Measurements from ENCODE around the gene RIC3.

The RIC3 gene, protein sequence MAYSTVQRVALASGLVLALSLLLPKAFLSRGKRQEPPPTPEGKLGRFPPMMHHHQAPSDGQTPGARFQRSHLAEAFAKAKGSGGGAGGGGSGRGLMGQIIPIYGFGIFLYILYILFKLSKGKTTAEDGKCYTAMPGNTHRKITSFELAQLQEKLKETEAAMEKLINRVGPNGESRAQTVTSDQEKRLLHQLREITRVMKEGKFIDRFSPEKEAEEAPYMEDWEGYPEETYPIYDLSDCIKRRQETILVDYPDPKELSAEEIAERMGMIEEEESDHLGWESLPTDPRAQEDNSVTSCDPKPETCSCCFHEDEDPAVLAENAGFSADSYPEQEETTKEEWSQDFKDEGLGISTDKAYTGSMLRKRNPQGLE

DNA sequence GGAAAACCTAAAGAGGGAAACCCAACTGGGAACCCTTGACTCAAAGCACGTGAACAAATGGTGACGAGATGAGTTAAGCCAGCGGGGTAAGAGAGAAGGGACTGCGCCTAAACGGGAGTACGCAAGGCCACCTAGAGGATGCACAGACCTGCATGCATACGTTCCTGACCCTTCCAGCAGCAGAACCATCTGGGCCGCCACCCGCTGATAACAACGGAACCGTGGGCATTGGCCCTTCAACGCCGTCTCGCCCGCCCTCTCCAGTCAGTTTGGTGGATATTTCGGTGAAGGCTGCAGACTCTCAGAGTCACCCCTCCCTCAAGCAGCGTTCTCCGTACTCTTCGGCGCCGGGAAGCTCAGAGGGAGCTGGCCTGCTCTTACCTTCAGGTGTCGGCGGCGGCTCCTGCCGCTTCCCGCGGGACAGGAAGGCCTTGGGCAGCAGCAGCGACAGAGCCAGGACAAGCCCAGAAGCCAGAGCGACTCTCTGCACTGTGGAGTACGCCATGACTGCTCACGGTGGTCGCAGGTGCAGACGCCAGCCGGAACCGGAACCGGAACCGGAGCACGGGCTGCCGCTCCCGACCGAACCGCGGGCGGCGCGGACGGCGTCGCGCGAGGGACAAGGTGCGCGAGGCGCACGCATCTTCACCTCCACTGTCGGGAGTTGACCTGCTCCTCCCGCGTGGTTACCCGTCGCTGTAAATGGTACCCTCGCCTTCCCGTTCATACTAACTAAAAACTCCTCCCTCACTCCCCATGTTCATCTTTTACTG, at the start of gene RIC3:
TSS of gene RIC3 (minus strand) at position 541 of the 773 bp plus-strand sequence. CDS start at position 505, 36 bp downstream.
- no peak for DNase-seq

DNA sequence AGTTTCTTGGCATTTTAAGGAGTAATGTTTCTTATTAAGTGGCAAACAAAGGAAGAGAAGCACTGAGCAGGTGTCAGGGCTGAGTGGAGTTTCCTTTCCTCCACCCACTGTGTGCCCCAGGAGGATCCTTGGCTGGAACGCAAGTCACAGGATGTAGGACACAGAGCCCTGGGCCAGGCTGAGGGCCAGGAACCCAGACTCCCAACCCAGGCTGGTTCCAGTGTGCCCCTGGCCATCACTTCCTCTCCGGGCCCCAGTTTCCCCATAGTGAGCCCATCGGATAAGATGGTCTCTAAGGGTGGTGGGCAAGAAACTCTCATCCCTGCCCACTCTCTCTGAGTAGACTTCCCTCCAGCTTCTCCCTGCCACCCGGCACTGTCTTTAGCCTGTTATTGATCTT, 49.6 kb upstream of the RIC3 start:
- no peak for DNase-seq

DNA sequence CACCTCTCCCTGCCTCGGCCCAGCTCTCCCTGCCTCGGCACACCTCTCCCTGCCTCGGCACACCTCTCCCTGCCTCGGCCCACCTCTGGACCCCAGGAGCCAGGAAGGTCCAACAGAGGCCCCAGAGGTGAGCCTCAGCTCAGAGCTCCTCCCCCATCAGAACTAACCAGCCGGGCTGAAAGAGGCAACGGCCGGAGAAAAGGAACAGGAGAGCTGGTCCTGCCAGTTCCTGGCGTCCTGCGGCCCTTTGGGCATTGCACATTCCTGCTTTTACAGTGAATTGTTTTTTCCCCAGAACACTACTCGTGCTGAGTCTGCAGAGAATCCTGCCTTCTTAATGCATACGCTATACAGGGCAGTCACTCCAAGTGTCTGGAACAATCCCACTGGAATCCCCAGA, 49.1 kb upstream of the RIC3 start:
- DNase-seq: no peak

DNA sequence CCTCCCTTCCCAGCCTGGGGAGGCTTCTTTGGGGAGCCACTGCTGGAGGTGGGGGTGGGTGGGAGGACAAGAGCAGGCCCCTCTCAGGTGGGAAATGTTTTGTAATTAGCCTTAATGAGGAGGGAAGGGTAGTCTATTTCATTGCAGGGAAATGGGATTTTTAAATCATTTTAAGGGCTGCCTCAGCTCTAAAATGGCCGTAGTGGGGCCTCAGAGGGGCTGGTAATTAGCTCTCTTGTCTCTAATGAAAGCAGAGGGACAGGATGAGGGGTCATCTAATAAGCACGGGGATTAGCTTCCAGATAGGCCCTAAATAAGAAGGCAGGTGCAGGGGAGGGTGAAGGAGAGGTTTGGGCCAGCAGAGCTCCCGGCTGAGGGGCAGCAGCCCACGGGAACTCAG, 48.3 kb upstream of the RIC3 start:
- DNase-seq: no peak

DNA sequence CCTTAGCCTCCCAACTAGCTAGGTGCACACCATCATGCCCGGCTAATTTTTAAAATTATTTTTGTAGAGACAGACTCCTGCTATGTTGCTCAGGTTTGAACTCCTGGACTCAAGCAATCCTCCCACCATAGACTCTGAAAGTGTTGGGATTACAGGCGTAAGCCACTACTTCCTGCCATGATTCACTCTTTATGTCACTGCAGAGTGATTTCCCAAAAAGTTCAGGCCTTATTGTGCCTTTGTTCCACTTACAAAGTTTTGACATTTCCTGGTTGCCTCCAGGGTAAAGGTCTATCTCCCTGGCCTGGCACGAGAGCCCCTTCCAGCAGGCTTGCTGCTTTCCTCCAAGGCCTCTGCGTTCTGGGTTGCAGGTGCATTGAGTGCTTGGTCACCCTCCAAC, 44.6 kb upstream of the RIC3 start:
- DNase-seq: no peak

DNA sequence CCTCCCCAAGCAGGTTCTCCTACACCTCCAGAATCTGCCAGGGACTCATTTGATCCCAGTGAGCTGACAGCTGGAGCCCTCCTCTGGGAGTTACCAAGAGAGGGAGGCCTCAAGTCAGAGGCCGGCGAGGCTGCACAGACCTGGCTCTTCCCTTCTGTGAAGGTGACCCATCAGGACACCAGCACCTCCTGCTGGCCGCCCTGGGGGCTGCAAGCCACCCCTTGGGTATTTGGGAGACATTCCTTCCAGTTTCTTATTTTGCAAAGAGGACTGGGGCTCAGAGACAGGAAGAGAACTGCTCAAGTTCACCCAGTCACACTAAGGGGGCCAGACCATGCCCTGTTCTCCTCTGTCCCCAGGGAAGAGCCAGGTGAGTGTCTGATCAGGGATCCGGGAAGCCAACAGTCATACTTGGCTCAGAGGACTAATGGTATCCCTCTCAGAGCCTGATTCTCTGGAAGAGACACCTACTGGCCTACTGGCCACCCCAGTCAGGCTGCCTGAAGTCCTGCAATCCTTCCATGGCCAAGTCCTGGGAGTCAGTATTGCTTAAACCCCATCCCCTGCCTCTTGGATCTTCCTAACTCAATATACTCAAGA, 40.5 kb upstream of the RIC3 start:
- peak in 1 of 2 experiments; percentile 4 for DNase-seq

DNA sequence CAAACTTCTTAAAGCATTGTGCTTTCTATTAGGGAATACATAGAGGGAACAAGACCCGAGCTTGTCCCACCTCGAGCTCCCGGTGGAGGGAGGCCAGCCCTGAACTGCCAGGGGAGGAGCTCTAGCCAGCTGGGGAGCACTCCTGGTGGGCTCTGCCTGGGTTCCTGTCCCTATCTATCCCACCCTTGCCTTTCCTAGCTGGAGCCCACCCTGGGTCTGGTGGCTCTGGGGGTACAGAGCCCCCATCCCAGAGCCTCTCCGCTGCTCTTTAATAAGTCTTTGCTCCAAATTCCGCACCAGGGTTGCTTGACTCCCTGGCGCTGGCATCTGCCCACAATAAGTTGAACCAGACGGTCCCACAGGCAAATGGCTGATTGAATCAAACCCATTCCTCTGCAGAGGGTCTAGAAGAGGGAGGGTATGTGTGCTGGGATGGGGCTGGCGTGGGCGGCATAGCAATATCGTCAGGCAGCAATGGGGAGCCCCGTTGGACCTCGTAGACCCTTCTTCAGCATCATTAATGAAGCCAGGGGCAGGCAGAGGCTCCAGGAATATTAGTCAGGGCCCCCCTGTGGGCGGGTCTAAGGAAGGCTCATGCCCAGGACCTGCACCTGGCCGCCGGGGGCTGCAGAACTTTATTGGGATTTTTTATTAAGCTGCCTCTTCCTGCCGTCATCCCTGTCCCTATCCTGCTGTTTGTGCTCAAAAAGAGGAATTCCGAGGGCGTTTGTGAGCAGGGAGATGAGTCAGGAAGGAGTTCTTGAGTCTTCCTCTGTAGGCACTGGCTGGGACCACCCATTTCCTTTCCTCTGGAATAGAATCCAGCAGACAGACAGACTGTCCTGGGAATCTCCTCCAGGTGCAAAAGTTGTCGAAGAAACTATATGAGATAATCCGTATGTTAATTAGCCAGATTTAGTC, 38.5 kb upstream of the RIC3 start:
- DNase-seq: no peak

DNA sequence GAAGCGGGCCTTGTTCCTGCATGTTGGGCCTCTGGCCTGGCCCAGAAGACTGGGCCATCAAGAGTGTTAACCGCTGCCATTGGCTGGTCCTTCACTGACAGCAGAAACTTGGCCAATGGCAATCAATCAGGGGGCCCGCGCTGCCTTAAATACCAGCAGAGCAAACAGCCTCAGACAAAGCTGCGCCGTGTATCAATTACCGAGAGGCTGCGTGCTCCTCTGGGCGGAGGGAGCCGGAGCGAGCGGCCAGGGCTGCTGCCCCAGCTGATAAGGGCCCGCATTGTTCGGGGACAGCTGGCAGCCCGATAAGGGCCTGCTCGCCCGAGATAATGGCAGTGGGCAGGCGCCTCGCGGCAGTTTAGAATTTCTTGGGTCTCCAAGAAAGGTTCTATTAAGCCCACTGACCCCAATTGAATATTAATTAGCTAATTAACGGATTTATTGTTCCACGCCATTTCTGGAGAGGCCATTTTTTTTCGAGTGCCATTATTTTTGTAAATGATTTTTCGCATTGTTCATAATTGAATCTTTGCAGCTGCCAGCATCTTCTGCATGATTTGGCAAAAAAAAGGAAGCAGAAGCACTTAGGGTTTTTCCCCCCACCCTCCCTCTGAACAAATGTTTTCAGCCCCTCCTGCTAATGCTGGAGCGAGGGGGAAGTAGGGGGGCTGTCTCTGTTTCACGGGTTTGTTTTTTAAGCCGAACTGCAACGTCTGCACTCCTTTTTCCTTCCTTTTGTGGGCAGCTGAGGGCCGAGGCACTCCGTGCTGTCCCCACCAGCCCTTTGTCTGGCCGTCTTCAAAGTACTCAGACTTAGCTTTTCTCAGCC, 37.6 kb upstream of the RIC3 start:
- DNase-seq: peak; percentile 18 to 42

DNA sequence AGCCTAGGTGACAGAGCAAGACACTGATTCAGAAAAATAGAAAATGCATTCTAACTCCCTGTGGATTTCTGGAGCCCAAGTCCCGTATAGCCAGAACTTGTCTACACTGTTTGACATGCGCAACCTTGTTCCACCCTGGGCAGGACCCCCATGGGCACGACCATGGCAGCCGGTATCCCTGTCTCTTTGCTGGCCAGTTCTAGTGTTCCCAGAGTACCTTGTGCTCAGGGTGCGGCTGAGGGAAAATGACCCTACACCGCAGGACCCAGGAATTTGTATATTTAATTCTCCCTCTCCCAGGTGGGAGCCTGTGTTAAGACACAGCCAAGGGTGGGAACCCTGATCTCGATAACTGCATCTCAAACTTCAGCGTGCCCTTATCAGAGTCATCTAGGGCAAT, 36.7 kb upstream of the RIC3 start:
- DNase-seq: no peak

DNA sequence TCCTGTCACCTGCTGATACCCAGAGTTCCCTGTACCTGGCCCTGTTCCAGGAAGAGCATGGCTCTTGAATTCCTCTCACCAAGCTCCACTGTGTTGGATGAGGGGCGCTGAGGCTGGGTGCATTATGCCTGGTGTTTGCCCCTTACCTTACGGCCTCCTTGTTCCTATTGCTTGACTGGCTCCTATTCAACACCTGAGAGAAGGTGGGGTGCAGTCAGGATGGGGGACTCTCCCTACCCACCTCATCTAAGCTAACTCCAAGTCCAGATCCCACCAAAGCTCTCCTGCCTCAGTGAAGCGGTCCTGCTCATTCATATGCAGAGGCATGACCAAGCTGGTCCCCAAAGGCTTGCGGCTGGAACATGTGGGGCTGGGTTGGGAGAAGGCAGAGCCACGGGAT, 35.8 kb upstream of the RIC3 start:
- DNase-seq: no peak

DNA sequence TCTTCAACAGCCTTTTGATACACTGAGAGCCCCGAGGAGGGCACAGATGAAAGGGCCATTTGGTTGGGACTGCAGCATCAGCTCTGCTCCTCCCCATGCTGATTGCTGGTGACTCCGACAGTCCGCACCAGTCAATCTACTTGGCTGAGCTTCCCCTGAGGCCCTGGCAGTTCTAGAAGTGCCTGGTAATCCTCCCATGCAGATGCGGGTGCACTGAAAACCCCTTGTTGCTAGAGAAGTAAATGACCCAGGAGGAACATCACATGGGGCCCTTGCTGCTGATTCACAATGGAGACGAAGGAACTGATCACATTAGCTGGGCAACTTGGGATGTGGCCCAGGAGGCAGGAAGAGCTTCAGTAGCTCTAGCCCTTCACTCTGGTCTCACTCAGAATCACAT, 35.2 kb upstream of the RIC3 start:
- DNase-seq: no peak

DNA sequence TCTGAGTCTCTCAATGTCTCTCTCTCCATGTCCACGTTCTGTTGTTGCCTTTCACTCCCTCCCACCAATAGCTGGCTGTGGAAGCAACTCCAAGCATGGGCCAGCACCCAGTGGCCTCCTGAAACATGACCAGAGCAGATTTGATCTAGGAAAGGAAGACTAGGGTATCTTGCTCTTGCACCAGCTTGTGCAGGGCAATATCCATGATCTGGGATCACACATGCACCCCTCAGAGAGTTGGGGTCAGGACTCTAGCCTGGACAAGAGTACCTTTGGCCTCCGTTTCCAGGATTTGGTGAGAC, 34.5 kb upstream of the RIC3 start:
- DNase-seq: no peak

DNA sequence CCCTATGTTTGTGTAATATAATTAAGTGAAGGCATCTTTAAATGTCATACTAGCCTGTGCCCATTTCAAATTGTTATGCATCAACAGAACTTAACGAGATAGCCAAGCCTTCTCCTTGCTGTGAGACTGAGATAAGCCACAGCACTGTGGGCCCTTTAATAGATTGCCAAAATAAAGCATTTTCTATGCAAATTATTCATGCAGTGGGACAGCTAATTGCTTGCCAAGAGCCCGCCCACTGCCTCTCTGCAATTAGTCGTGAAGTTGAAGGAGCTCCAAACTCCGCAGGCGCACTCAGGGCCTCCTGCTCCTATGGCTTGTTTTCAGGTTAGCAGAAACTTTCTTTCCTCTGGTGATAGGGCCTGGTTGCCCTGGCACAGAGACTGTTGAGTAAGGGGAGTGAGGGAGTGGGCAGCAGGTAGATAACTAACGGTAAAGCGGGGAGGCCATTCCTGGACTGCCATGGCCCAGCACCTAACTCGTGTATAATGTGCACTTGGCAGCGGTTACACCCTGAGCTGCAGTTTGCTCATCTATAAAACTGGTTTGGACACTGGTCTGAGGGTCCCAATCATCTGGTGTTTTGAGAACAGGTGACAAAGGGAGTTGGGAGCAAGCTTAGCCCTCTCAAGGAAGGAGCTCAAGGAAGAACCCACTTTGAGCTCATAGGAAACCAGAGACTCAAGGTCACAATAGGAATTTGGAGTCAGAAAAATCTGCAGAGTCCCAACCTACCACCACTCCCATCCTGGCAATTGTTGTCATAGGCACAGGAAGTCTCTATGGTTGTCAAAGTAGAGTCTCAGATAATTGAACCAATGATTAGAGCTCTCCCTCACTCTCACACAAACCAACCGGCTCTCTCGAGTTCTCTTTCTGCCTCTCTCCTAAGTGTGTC, 33.9 kb upstream of the RIC3 start:
- DNase-seq: no peak

DNA sequence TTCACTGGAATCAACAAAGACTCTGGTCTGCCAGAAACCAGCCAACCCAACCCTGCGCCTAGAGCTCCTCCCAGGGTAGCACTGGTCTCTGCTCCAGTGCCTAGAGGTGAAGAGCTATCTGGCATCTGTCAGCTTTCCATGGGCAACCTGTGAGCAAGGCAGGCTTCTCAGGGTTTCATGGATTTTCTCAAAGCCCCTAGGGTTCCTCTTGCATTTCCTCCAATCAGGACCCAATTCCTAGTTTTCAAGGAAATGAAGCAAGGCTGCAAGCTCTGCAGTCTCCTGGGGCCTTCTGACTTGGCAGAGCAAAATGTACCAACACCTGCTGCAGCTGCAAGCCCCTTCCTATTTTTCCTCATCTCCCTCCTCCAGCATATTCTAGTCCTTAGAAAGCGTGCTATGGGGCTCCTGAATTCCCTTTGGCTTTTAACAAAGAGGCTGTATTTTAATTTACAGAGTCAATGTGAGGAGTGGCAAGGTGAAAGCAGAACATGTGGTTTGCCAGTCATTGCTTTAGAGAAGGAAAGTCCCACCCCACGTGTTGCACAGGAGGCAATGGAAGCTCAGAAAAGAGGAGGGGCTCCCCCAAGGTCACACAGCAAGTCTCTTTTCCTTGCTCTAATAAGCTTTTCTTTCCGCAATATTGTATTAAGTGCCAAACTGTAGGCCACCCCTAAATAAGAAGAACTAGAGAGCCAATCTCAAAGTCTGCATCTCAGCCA, 33.0 kb upstream of the RIC3 start:
- DNase-seq: no peak

DNA sequence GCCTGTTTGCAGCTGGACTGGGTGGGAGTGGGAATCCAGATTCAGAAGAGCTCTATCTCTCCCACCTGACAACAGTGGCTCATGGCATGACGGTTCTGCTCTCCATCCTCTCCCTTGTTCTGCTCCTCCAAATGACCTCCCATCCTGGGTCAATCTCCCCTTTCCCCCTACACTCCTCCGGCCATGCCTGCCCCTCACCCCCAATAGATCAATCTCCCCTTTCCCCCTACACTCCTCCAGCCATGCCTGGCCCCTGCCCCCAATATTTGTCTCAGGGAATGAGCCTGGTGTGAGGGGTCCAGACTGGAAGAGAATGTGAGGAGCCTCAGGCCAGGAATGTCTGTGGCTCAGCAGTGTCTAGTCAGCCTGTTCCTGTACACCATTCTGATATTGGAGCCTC, 30.9 kb upstream of the RIC3 start:
- DNase-seq: no peak

DNA sequence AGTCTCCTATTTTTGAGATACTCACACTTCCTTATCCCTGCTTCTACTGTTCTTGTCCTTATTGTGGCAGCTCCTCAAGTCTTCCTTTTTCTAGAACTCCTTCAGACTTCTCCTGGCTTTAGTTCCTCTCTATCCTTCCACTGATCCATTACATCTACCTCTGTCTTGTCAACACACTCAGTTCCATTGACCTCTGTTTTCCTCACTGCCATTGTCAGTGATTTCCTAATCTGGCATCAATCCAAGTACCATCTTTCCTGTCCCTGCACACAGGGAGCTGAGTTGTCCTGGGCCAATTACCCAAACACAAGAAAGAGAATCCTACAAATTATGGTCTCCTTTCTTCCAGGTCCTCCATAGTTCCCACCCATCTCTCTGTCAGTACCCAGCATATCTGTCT, 27.9 kb upstream of the RIC3 start:
- DNase-seq: no peak

DNA sequence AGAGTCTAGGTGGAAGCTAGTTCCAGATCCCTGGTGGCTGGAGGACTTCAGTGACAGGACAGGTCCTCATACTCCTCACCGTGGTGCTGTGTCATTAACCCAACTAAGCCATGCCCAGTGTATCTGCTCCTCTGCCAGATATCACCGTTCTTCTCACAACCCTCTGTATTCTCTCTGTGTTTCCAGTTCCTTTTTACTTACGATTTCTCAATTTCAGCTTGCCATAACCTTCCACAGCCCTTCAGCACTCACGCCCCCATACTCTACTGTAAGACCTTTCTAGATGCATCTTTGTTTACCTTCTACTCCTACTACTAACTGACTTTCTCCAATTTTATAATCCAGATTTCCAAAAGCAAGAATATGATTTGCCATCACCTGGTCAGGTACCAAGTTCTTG, 26.1 kb upstream of the RIC3 start:
- no peak for DNase-seq

DNA sequence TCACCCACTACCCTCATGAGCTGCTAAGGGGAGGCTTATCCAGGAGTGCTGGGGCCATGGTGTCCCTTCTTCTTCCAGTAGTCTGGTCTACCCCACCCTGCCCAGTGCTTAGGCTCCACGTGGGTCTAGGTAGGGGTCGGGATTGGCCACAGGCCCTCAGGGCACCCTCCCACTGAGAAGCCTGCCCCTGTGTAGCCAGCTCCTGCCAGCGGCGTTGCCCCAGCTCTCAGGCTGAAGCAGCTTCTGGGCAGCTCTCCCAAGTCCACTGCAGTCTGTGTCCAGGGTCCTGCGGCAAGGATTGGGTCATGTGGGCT, 24.0 kb upstream of the RIC3 start:
- DNase-seq: no peak

DNA sequence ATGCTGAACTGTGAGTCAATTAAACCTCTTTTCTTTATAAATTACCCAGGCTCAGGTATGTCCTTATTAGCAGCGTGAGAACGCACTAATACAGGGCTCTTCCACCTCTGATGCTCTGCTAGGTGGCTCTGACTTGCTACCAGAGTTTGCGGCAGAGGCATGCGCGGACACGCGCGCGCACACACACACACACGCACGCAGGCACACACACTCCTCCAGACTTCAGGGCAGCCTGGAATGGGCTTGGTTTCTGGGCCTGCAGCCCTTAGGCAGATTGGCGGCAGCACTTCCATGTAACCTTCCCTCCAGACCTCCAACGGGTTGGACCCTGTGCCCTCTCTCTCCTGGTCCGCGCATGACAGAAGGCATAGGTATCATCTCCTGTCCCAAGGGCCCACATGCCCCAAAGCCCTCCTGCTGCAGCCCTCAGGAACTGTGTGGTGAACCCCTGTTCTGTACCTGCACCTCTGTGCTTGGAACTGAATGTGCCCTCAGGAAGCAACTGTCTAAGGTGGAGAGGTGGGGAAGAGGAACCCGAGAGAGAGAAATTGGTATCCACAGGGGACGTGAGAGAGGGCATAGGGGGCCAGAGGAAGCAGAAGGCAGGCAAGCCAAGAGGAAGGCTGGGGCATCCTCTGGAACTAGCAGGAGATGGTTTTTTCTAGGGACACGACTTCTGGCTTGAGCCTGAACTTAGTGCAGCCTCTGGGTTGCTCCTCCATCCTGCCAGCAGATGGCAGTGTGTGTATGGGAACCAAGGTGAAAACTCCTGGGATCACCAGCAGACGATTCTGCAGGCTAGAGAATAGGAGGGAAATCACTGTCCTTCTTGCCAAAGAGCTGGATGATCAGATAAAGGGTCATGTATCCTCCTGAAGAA, 23.4 kb upstream of the RIC3 start:
- DNase-seq: peak; percentile 19 to 23

DNA sequence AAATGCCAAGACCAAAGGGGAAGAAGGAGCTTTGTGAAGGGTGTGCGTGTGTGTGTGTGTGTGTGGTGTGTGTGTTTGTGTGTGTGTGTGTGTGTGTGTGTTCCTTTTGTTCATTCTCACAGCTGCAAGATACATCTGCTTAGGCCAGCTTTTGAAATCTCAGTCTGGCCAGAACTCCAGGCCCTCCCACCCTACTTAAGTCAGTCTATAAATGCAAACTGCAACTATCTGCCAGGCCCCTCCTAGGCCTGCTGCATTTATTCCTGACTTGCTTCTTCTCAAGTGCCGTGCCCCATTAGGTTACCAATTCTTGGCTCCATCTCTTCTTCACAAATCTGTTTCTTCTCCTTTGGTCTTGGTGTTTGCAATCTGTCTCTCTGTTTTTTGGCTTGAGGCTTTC, 21.6 kb upstream of the RIC3 start:
- no peak for DNase-seq
